ENCODE results near the gene ODAD3. TPM values are rescaled to one million over a fixed set of nuclear protein-coding genes. Genes with fewer than 3 reads are reported as not detected.
A peak's percentile ranks its signal among the peaks of the same experiment; 100 is the strongest.

Gene ODAD3
- total and polyA plus RNA-seq, 2 of the 13 experiments (the other 11 are each of a cell fraction or from before 2014, with no cell fraction given): 0.04 to 0.08 TPM

DNA sequence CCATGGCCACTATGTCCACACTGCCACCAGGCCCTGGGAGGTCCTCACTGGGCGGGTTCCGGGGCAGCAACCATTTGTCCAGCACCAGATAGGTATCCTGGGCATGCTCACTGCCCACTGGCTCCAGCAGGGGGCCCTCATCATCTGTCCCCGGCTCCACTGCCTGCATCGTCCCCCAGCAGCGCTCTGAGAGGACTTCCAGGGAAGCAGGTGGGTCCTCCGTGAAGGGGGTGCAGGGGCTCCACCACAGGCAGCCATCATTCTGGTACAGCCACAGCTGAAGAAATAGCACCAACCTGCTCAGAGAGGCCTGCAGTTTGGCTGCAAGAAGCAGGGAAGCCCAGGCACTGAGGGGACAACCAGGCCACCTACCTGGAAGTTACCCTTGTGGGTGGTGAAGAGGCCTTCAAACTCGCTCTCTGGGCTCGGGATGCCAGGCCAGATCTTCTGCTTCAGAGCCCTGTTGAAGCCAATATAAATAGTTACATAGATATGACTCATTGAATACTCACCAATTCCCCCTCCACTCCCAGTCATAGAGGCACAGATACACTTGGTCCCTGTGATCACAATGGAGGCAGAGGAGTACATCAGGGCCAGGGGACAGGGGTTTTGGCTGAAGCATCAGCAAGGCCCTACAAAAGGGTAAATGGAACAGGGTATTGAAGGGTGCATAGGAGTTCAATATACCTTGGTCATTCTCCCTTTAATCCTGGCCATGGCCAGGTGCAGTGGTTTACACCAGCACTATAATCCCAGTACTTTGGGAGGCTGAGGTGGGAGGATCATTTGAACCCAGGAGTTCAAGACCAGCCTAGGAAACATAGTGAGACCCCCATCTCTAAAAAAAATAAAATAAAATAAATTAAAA lies 56.4 kb downstream of the ODAD3 start (continued):
- TF ChIP-seq, protein P1, sequence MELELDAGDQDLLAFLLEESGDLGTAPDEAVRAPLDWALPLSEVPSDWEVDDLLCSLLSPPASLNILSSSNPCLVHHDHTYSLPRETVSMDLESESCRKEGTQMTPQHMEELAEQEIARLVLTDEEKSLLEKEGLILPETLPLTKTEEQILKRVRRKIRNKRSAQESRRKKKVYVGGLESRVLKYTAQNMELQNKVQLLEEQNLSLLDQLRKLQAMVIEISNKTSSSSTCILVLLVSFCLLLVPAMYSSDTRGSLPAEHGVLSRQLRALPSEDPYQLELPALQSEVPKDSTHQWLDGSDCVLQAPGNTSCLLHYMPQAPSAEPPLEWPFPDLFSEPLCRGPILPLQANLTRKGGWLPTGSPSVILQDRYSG (CRISPR knock-in tag; IDR thresholded peaks at IDR 0.05): no peak
- TF ChIP-seq GTF3A (CRISPR knock-in tag; conservative IDR thresholded peaks at IDR 0.05) (no peak), ZNF501 (CRISPR knock-in tag; IDR thresholded peaks at IDR 0.05) (peak; percentile 64), SMC3 (IDR thresholded peaks at IDR 0.05; ENCODE audit: low read length) (peak; percentile 41; the same call in 1 of the 2 replicates), ZNF577 (CRISPR knock-in tag; IDR thresholded peaks at IDR 0.05; ENCODE audit: borderline replicate concordance, low read depth) (no peak), SP2 (CRISPR knock-in tag; IDR thresholded peaks at IDR 0.05) (0 out of 2 replicates have a peak, but pooled peaks have one; percentile 21), AHR (CRISPR knock-in tag; IDR thresholded peaks at IDR 0.05) (0 out of 2 replicates have a peak, but pooled peaks have one; percentile 66), ZNF460 (CRISPR knock-in tag; IDR thresholded peaks at IDR 0.05; ENCODE audit: borderline replicate concordance) (no peak), ZKSCAN5 (CRISPR knock-in tag; IDR thresholded peaks at IDR 0.05) (no peak), ARID2 (CRISPR knock-in tag; IDR thresholded peaks at IDR 0.05; ENCODE audit: borderline replicate concordance) (no peak), ZNF543 (CRISPR knock-in tag; IDR thresholded peaks at IDR 0.05) (no peak), REL (CRISPR knock-in tag; conservative IDR thresholded peaks at IDR 0.05) (no peak)
- TF ChIP-seq, protein P2, sequence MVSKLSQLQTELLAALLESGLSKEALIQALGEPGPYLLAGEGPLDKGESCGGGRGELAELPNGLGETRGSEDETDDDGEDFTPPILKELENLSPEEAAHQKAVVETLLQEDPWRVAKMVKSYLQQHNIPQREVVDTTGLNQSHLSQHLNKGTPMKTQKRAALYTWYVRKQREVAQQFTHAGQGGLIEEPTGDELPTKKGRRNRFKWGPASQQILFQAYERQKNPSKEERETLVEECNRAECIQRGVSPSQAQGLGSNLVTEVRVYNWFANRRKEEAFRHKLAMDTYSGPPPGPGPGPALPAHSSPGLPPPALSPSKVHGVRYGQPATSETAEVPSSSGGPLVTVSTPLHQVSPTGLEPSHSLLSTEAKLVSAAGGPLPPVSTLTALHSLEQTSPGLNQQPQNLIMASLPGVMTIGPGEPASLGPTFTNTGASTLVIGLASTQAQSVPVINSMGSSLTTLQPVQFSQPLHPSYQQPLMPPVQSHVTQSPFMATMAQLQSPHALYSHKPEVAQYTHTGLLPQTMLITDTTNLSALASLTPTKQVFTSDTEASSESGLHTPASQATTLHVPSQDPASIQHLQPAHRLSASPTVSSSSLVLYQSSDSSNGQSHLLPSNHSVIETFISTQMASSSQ (IDR thresholded peaks at IDR 0.05; ENCODE audit: low read depth): no peak
- TF ChIP-seq, protein P2 (CRISPR knock-in tag; IDR thresholded peaks at IDR 0.05; ENCODE audit: borderline replicate concordance): no peak
- TF ChIP-seq, protein P3, sequence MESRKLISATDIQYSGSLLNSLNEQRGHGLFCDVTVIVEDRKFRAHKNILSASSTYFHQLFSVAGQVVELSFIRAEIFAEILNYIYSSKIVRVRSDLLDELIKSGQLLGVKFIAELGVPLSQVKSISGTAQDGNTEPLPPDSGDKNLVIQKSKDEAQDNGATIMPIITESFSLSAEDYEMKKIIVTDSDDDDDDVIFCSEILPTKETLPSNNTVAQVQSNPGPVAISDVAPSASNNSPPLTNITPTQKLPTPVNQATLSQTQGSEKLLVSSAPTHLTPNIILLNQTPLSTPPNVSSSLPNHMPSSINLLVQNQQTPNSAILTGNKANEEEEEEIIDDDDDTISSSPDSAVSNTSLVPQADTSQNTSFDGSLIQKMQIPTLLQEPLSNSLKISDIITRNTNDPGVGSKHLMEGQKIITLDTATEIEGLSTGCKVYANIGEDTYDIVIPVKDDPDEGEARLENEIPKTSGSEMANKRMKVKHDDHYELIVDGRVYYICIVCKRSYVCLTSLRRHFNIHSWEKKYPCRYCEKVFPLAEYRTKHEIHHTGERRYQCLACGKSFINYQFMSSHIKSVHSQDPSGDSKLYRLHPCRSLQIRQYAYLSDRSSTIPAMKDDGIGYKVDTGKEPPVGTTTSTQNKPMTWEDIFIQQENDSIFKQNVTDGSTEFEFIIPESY (CRISPR knock-in tag; IDR thresholded peaks at IDR 0.05): 0 out of 2 replicates have a peak, but pooled peaks have one; percentile 53
- TF ChIP-seq, protein P4, sequence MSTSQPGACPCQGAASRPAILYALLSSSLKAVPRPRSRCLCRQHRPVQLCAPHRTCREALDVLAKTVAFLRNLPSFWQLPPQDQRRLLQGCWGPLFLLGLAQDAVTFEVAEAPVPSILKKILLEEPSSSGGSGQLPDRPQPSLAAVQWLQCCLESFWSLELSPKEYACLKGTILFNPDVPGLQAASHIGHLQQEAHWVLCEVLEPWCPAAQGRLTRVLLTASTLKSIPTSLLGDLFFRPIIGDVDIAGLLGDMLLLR (CRISPR knock-in tag; IDR thresholded peaks at IDR 0.05): no peak
- TF ChIP-seq, protein P5, sequence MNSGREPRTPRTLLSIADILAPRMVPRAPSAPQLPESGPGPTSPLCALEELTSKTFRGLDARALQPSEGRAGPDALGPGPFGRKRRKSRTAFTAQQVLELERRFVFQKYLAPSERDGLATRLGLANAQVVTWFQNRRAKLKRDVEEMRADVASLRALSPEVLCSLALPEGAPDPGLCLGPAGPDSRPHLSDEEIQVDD (CRISPR knock-in tag; IDR thresholded peaks at IDR 0.05; ENCODE audit: borderline replicate concordance): no peak
- TF ChIP-seq, protein P6, sequence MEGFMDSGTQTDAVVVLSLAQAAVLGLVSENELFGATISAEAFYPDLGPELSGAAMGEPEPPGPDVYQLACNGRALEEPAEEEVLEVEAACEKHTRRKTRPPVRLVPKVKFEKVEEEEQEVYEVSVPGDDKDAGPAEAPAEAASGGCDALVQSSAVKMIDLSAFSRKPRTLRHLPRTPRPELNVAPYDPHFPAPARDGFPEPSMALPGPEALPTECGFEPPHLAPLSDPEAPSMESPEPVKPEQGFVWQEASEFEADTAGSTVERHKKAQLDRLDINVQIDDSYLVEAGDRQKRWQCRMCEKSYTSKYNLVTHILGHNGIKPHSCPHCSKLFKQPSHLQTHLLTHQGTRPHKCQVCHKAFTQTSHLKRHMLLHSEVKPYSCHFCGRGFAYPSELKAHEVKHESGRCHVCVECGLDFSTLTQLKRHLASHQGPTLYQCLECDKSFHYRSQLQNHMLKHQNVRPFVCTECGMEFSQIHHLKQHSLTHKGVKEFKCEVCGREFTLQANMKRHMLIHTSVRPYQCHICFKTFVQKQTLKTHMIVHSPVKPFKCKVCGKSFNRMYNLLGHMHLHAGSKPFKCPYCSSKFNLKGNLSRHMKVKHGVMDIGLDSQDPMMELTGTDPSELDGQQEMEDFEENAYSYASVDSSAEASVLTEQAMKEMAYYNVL (CRISPR knock-in tag; IDR thresholded peaks at IDR 0.05; ENCODE audit: borderline replicate concordance): no peak
